Uterus (tissue), 2 donors: ENCODE measurements around the gene PSMG4.

Experiments
- POLR2A ChIP-seq, 2 donors: fragments of 450-650 bp; IDR thresholded peaks; one replicate each; pipeline ENCODE4 v1.6.1; 2016; ENCODE audit warnings: antibody characterized with exemption in 2 of 2, mild to moderate bottlenecking in 1 of 2, moderate library complexity in 1 of 2
- TF ChIP-seq, protein P1 (sequence below), 4 experiments: fragments of 200-600 bp in 2 of 4; fragments of 450-650 bp in 2 of 4; sonication (generic) in 2 of 4; IDR thresholded peaks; one replicate each; pipeline ENCODE4 v1.5.1; 2016 to 2019; ENCODE audit warnings: antibody characterized with exemption in 4 of 4, mild to moderate bottlenecking in 2 of 4, moderate library complexity in 1 of 4

DNA sequence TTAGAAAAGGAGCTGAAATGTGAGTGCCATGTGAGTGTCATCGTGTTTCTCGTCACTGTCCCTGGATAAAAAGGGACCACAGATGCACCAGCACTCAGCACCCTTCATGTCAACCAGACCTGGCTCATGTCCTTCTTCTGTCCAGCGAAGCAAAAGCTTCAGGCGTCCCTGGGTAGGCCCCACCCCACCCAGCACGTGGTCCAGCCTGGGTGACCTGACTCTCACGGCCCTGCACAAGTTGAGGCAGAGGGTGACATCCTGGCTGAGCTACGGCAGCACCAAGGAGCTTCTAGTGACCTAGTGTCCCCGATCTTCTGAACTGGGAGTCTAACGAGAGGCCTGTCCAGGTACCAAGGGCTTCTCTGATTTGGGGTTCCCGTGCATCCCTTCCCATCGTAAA, 37.8 kb downstream of the PSMG4 start:
- TF ChIP-seq, protein P1, sequence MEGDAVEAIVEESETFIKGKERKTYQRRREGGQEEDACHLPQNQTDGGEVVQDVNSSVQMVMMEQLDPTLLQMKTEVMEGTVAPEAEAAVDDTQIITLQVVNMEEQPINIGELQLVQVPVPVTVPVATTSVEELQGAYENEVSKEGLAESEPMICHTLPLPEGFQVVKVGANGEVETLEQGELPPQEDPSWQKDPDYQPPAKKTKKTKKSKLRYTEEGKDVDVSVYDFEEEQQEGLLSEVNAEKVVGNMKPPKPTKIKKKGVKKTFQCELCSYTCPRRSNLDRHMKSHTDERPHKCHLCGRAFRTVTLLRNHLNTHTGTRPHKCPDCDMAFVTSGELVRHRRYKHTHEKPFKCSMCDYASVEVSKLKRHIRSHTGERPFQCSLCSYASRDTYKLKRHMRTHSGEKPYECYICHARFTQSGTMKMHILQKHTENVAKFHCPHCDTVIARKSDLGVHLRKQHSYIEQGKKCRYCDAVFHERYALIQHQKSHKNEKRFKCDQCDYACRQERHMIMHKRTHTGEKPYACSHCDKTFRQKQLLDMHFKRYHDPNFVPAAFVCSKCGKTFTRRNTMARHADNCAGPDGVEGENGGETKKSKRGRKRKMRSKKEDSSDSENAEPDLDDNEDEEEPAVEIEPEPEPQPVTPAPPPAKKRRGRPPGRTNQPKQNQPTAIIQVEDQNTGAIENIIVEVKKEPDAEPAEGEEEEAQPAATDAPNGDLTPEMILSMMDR (IDR thresholded peaks at IDR 0.05), result no peak
- TF ChIP-seq POLR2A (IDR thresholded peaks at IDR 0.05), result no peak
